Left ventricle myocardium inferior (tissue), 1 donor: ENCODE measurements around the gene PPP4C. TPM values are rescaled to one million over a fixed set of nuclear protein-coding genes. Genes with fewer than 3 reads are reported as not detected.

Experiments
- DNase-seq: peaks from one replicate; pipeline ENCODE4 v3.0.0-alpha.2; 2020
- H3K27ac ChIP-seq: fragments of 200-600 bp; replicated peaks from 2 replicates; pipeline ENCODE4 v1.8.0; 2021
- H3K27me3 ChIP-seq: fragments of 200-600 bp; 2 replicates; pipeline ENCODE4 v1.8.0; 2021; ENCODE audit warnings: low read depth
- H3K36me3 ChIP-seq: fragments of 200-600 bp; 2 replicates; pipeline ENCODE4 v1.8.0; 2021
- H3K4me1 ChIP-seq: fragments of 200-600 bp; 2 replicates; pipeline ENCODE4 v1.8.0; 2021
- H3K4me3 ChIP-seq: fragments of 200-600 bp; 2 replicates; pipeline ENCODE4 v1.8.0; 2021; ENCODE audit warnings: mild to moderate bottlenecking, moderate library complexity
- H3K9me3 ChIP-seq: fragments of 200-600 bp; replicated peaks from 2 replicates; pipeline ENCODE4 v1.8.0; 2021
- CTCF ChIP-seq: fragments of 200-600 bp; IDR thresholded peaks from 2 replicates; pipeline ENCODE4 v1.8.0; 2021; ENCODE audit warnings: antibody characterized with exemption, mild to moderate bottlenecking, borderline replicate concordance
- intact Hi-C: fragments of 100-400 bp; cut with micrococcal nuclease; formaldehyde crosslinking; loops from one replicate; pipeline ENCODE4 v1.11.0; 2022
- total RNA-seq: library from RNA; stranded (reverse); fragmentation: NEBNext Ultra II Directional; extraction: Animal tissue kit (Norgen Biotek cat#: 25700); gene quantifications from one replicate; pipeline ENCODE4 v1.2.1, GENCODE V29; 2021
- donor health status: DM: no; HTN: yes; CAD: no; lungs with severe emphysema.

Gene PPP4C
- total RNA-seq, 1 donor from 2014 or later, result 32.2 TPM

GRCh38 chr16:30030011-30030685 is 45.6 kb upstream of the PPP4C start:
- H3K4me1 ChIP-seq, result peaks cover 9% of the 10 kb centered on the region
- no peak for TF ChIP-seq CTCF
- H3K27ac ChIP-seq, result no peak overlapping the region
- no peaks in the 10 kb centered on the region for H3K36me3 ChIP-seq
- no peaks in the 10 kb centered on the region for H3K9me3 ChIP-seq
- DNase-seq, result no peak
- H3K4me3 ChIP-seq, result no peak overlapping the region
- intact Hi-C loops, result no loop called here
- H3K27me3 ChIP-seq, result peaks cover 100% of the 10 kb centered on the region

- no peak for DNase-seq
- no peaks in the 10 kb centered on the region for H3K9me3 ChIP-seq
- TF ChIP-seq CTCF, result no peak
- H3K4me3 ChIP-seq, result peak within 1 kb of the TSS; percentile 17
- H3K27me3 ChIP-seq, result peaks cover 100% of the 10 kb centered on the region
- H3K4me1 ChIP-seq, result peaks cover 9% of the 10 kb centered on the region
- H3K36me3 ChIP-seq, result no peaks in the 10 kb centered on the region
- H3K27ac ChIP-seq, result no peak within 1 kb of the TSS
- intact Hi-C loops, result no loop called here
Observed at GRCh38 chr16:30030841-30031413, 44.9 kb upstream of the PPP4C start, which contains the start of gene TLCD3B. TLCD3B (minus strand) TSS chr16:30031271; CDS start chr16:30030527, 744 bp downstream.

- H3K9me3 ChIP-seq, result no peaks in the 10 kb centered on the region
- no peaks in the 10 kb centered on the region for H3K36me3 ChIP-seq
- DNase-seq, result no peak
- no peak overlapping the region for H3K27ac ChIP-seq
- intact Hi-C loops, result no loop called here
- no peak for TF ChIP-seq CTCF
- no peak overlapping the region for H3K4me3 ChIP-seq
- peaks cover 9% of the 10 kb centered on the region for H3K4me1 ChIP-seq
- H3K27me3 ChIP-seq, result peaks cover 100% of the 10 kb centered on the region
Observed at GRCh38 chr16:30031477-30031918, 44.3 kb upstream of the PPP4C start.

- Histone ChIP-seq H3K36me3 (no peaks in the 10 kb centered on the region), H3K27me3 (peaks cover 96% of the 10 kb centered on the region), H3K9me3 (no peaks in the 10 kb centered on the region), H3K4me3 (no peak overlapping the region), H3K4me1 (peaks cover 9% of the 10 kb centered on the region), H3K27ac (no peak overlapping the region)
- DNase-seq, result no peak
- intact Hi-C loops, result no loop called here
- TF ChIP-seq CTCF, result peak; percentile 67
Observed at GRCh38 chr16:30032083-30032819, 43.5 kb upstream of the PPP4C start.

GRCh38 chr16:30033270-30033669 is 42.5 kb upstream of the PPP4C start:
- no peaks in the 10 kb centered on the region for H3K36me3 ChIP-seq
- intact Hi-C loops, result no loop called here
- no peak overlapping the region for H3K4me3 ChIP-seq
- H3K9me3 ChIP-seq, result no peaks in the 10 kb centered on the region
- no peak overlapping the region for H3K27ac ChIP-seq
- no peak for DNase-seq
- peaks cover 9% of the 10 kb centered on the region for H3K4me1 ChIP-seq
- H3K27me3 ChIP-seq, result peaks cover 86% of the 10 kb centered on the region
- no peak for TF ChIP-seq CTCF
